Stimulated activated CD4-positive, alpha-beta T cell treated with anti-CD3 and anti-CD28 coated beads, TNF-alpha, amount 100 ng/mL, for 24 hours (primary cell): ENCODE results near the gene GLCCI1.

Experiments
- DNase-seq, 3 experiments: peaks; one replicate each; pipeline ENCODE4 v3.0.0-alpha.2; 2020; ENCODE audit warnings: low read depth in 3 of 3

Gene GLCCI1

DNA sequence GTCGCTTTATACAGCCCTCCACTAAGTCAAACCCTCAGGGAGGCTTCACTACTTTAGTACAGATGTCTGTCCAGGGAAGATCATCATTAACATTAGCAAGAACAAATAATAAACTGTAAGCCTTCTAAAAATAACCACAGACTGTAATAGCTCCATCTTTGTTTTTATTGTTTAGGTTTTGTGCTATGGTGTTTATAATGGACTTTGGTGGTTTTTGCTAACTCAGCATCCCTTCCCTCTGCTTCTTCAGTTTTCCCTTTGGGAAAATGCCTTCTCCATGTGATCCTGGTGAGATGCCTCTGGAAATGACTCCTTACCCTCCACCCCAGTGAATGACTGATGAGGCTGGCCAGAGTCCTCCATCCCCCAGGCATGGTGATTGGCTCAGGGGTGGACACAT, 162.1 kb downstream of the GLCCI1 start:
- DNase-seq = no peak

GRCh38 chr7:8131694-8132605, 163.4 kb downstream of the GLCCI1 start:
- no peak for DNase-seq

- no peak for DNase-seq
Observed at GRCh38 chr7:8133188-8133848, 164.7 kb downstream of the GLCCI1 start.

- no peak for DNase-seq
Observed at GRCh38 chr7:8134089-8134733, 165.6 kb downstream of the GLCCI1 start.

GRCh38 chr7:8135417-8135816, 166.8 kb downstream of the GLCCI1 start:
- DNase-seq = no peak

GRCh38 chr7:8136051-8136730, 167.6 kb downstream of the GLCCI1 start:
- DNase-seq = no peak
